SK-N-SH treated with all-trans-retinoic acid at 6 μM for 48 hours (cell line): ENCODE measurements around the gene GPR148.
"Not testable (repeated sequence)": the region's sequence is repeated elsewhere in the genome, so short reads cannot be mapped to it uniquely, and the experiment has no call there.

Source experiments
- ARNTL ChIP-seq: fragments of 450-650 bp; formaldehyde crosslinking; IDR thresholded peaks from 2 replicates; pipeline ENCODE4 v1.5.0; 2020; ENCODE audit warnings: low read depth, mild to moderate bottlenecking, moderate library complexity, borderline replicate concordance
- BACH2 ChIP-seq: fragments of 250-450 bp; sonication (Bioruptor Pico); IDR thresholded peaks from 2 replicates; pipeline ENCODE4 v1.9.0; 2021; ENCODE audit warnings: mild to moderate bottlenecking, borderline replicate concordance
- ESRRG ChIP-seq: fragments of 250-450 bp; sonication (Bioruptor Pico); IDR thresholded peaks from 2 replicates; pipeline ENCODE4 v1.6.1; 2021; ENCODE audit warnings: mild to moderate bottlenecking
- GLIS3 ChIP-seq: fragments of 250-450 bp; sonication (Bioruptor Pico); IDR thresholded peaks from 2 replicates; pipeline ENCODE4 v1.5.0; 2020; ENCODE audit warnings: mild to moderate bottlenecking, moderate library complexity
- PATZ1 ChIP-seq: fragments of 250-450 bp; sonication (Bioruptor Pico); IDR thresholded peaks from 2 replicates; pipeline ENCODE4 v1.8.0; 2020; ENCODE audit warnings: mild to moderate bottlenecking, moderate library complexity, borderline replicate concordance
- PPARA ChIP-seq: fragments of 250-450 bp; sonication (Bioruptor Pico); IDR thresholded peaks from 2 replicates; pipeline ENCODE4 v1.5.0; 2020; ENCODE audit warnings: mild to moderate bottlenecking, borderline replicate concordance
- SNAI2 ChIP-seq: fragments of 250-450 bp; sonication (Bioruptor Pico); IDR thresholded peaks from 2 replicates; pipeline ENCODE4 v1.5.0; 2020; ENCODE audit warnings: mild to moderate bottlenecking, moderate library complexity
- TSHZ2 ChIP-seq: fragments of 250-450 bp; sonication (Bioruptor Pico); IDR thresholded peaks from 2 replicates; pipeline ENCODE4 v1.5.0; 2020; ENCODE audit warnings: mild to moderate bottlenecking, moderate library complexity
- ZFP3 ChIP-seq: fragments of 250-450 bp; sonication (Bioruptor Pico); IDR thresholded peaks from 2 replicates; pipeline ENCODE4 v1.5.0; 2020; ENCODE audit warnings: mild to moderate bottlenecking, moderate library complexity
- ZNF70 ChIP-seq: fragments of 450-650 bp; formaldehyde crosslinking; IDR thresholded peaks from 2 replicates; pipeline ENCODE4 v1.5.0; 2020; ENCODE audit warnings: mild to moderate bottlenecking, moderate library complexity
- TF ChIP-seq, protein P1 (sequence below): fragments of 250-450 bp; sonication (Bioruptor Pico); IDR thresholded peaks from 2 replicates; pipeline ENCODE4 v1.5.1; 2021; ENCODE audit warnings: mild to moderate bottlenecking, moderate library complexity

DNA sequence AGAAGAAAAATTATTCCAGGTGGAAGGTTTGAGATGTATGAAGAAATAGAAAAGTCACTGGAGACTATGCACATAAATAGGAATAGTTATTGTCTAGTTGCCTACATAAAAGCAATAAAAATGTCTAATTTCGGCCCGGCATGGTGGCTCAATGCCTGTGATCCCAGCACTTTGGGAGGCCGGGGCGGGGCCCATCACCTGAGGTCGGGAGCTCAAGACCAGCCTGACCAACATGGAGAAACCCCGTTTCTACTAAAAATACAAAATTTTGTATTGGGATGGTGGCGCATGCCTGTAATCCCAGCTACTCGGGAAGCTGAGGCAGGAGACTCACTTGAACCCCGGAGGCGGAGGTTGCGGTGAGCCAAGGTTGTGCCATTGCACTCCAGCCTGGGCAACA lies 3.4 kb downstream of the GPR148 start:
- TF ChIP-seq GLIS3 (CRISPR knock-in tag); PATZ1 (CRISPR knock-in tag); BACH2 (CRISPR knock-in tag); SNAI2 (CRISPR knock-in tag); ZFP3 (CRISPR knock-in tag); ARNTL; ESRRG (CRISPR knock-in tag); TSHZ2 (CRISPR knock-in tag); PPARA; ZNF70: not testable (repeated sequence)
- TF ChIP-seq, protein P1, sequence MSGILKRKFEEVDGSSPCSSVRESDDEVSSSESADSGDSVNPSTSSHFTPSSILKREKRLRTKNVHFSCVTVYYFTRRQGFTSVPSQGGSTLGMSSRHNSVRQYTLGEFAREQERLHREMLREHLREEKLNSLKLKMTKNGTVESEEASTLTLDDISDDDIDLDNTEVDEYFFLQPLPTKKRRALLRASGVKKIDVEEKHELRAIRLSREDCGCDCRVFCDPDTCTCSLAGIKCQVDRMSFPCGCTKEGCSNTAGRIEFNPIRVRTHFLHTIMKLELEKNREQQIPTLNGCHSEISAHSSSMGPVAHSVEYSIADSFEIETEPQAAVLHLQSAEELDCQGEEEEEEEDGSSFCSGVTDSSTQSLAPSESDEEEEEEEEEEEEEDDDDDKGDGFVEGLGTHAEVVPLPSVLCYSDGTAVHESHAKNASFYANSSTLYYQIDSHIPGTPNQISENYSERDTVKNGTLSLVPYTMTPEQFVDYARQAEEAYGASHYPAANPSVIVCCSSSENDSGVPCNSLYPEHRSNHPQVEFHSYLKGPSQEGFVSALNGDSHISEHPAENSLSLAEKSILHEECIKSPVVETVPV = not testable (repeated sequence)
